ENCODE measurements around the gene KRTAP12-4.

DNA sequence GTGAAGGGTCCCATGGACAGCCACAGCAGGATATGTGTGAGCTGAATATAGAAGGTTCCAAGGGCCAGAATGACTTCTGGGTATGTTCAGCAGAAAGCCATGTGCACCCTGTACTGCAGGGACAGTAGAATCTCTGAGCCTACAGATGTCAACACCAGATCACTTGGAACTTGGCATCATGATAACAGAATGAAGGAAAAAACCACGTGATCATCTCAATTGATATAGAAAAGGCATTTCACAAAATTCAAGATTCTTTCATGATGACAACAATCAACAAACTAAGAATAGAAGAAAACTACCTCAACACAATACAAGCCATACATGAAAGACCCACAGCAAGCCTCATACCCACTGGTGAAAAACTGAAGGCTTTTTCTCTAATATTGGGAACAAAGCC is 13.2 kb upstream of the KRTAP12-4 start:
- TF ChIP-seq POLR2AphosphoS5 (IDR thresholded peaks at IDR 0.05): no peak
- TF ChIP-seq, protein P1, sequence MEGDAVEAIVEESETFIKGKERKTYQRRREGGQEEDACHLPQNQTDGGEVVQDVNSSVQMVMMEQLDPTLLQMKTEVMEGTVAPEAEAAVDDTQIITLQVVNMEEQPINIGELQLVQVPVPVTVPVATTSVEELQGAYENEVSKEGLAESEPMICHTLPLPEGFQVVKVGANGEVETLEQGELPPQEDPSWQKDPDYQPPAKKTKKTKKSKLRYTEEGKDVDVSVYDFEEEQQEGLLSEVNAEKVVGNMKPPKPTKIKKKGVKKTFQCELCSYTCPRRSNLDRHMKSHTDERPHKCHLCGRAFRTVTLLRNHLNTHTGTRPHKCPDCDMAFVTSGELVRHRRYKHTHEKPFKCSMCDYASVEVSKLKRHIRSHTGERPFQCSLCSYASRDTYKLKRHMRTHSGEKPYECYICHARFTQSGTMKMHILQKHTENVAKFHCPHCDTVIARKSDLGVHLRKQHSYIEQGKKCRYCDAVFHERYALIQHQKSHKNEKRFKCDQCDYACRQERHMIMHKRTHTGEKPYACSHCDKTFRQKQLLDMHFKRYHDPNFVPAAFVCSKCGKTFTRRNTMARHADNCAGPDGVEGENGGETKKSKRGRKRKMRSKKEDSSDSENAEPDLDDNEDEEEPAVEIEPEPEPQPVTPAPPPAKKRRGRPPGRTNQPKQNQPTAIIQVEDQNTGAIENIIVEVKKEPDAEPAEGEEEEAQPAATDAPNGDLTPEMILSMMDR (IDR thresholded peaks at IDR 0.05): no peak
- no peak for TF ChIP-seq POLR2A (IDR thresholded peaks at IDR 0.05)
- no peak for TF ChIP-seq EP300 (IDR thresholded peaks at IDR 0.05)

Data from suprapubic skin (tissue), 4 donors.